ENCODE data around the gene SUSD1.

GRCh38 chr9:112124156-112124555 lies 50.9 kb downstream of the SUSD1 start:
- TF ChIP-seq EZH2 (IDR thresholded peaks at IDR 0.05): no peak
- TF ChIP-seq CTCF (IDR thresholded peaks at IDR 0.05 in 2 of 3, conservative IDR thresholded peaks at IDR 0.05 in 1 of 3; ENCODE audit: borderline replicate concordance in 1 of 3, insufficient read depth in 1 of 3, low read depth in 2 of 3, low read length in 2 of 3): no peak
- TF ChIP-seq MAX (IDR thresholded peaks at IDR 0.05): no peak
- no peak for TF ChIP-seq TCF7L2 (IDR thresholded peaks at IDR 0.05; ENCODE audit: borderline replicate concordance, extremely low read depth, insufficient read depth, insufficient read length)
- no peak for TF ChIP-seq ELF1 (IDR thresholded peaks at IDR 0.05; ENCODE audit: borderline replicate concordance, low read depth)
- TF ChIP-seq POLR2A (IDR thresholded peaks at IDR 0.05; ENCODE audit: borderline replicate concordance, extremely low read depth, insufficient read depth, insufficient read length): no peak
- no peak for TF ChIP-seq EGR1 (IDR thresholded peaks at IDR 0.05; ENCODE audit: low read depth)
- no peak for TF ChIP-seq SP1 (IDR thresholded peaks at IDR 0.05; ENCODE audit: low read depth)
- TF ChIP-seq POLR2AphosphoS5 (IDR thresholded peaks at IDR 0.05; ENCODE audit: low read depth, low read length): no peak
- TF ChIP-seq SRF (IDR thresholded peaks at IDR 0.05; ENCODE audit: low read depth): no peak
- no peak for TF ChIP-seq JUND (IDR thresholded peaks at IDR 0.05)
- no peak for TF ChIP-seq SIN3A (IDR thresholded peaks at IDR 0.05; ENCODE audit: low read depth)

Data from HCT116 (cell line).